ENCODE results near the gene ATP8A1.

- no peak for TF ChIP-seq EZH2phosphoT487 (IDR thresholded peaks at IDR 0.05; ENCODE audit: low read depth)
- TF ChIP-seq CTCF (IDR thresholded peaks at IDR 0.05; ENCODE audit: low read depth, low read length) = no peak
Measured at GRCh38 chr4:42633605-42634388, 23.1 kb downstream of the ATP8A1 start.

Measured in OCI-LY3 (cell line).